MM.1S (cell line): ENCODE data around the gene FBXW11.
"Not testable (repeated sequence)": the region's sequence is repeated elsewhere in the genome, so short reads cannot be mapped to it uniquely, and the experiment has no call there.

ENCODE experiments used
- EZH2 ChIP-seq: fragments of 300-600 bp; sonication (generic); optimal IDR thresholded peaks from 2 replicates; pipeline ENCODE3; 2017; ENCODE audit warnings: low read depth, mild to moderate bottlenecking, antibody characterized with exemption, low read length, mixed read lengths
- TF ChIP-seq, protein P1 (sequence below): fragments of 300-600 bp; sonication (generic); IDR thresholded peaks from 2 replicates; pipeline ENCODE4 v1.5.1; 2016; ENCODE audit warnings: antibody characterized with exemption, low read length, mixed read lengths

DNA sequence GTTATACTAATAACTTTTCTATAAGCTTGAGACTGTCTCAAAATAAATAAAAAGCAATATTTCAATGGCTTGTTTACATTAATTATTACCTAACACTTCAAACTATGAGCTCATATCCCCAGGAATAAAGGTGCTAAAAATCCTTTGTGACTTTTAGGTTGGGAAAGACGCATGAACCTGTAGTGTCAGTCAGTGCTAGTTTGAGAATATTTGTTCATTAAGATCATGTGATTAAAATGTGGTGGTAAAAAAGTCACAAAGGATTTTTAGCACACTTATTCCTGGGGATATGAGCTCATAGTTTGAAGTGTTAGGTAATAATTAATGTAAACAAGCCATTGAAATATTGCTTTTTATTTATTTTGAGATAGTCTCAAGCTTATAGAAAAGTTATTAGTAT is 64.8 kb downstream of the FBXW11 start:
- not testable (repeated sequence) for TF ChIP-seq EZH2
- TF ChIP-seq, protein P1, sequence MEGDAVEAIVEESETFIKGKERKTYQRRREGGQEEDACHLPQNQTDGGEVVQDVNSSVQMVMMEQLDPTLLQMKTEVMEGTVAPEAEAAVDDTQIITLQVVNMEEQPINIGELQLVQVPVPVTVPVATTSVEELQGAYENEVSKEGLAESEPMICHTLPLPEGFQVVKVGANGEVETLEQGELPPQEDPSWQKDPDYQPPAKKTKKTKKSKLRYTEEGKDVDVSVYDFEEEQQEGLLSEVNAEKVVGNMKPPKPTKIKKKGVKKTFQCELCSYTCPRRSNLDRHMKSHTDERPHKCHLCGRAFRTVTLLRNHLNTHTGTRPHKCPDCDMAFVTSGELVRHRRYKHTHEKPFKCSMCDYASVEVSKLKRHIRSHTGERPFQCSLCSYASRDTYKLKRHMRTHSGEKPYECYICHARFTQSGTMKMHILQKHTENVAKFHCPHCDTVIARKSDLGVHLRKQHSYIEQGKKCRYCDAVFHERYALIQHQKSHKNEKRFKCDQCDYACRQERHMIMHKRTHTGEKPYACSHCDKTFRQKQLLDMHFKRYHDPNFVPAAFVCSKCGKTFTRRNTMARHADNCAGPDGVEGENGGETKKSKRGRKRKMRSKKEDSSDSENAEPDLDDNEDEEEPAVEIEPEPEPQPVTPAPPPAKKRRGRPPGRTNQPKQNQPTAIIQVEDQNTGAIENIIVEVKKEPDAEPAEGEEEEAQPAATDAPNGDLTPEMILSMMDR = not testable (repeated sequence)
